HCT116 (cell line): ENCODE data around the gene ASF1A.

Source experiments
- CEBPB ChIP-seq: IDR thresholded peaks from 2 replicates; pipeline ENCODE4 v1.6.1; 2012; ENCODE audit warnings: low read depth
- CTCF ChIP-seq, 3 experiments: fragments of 200-600 bp in 1 of 3; sonication (generic) in 1 of 3; IDR thresholded peaks in 2 of 3; conservative IDR thresholded peaks in 1 of 3; 2 replicates each; pipeline ENCODE4 v1.5.1; 2012 to 2017; ENCODE audit warnings: low read depth in 2 of 3, low read length in 2 of 3, antibody characterized with exemption in 1 of 3, borderline replicate concordance in 1 of 3, control low read depth in 1 of 3, mild to moderate bottlenecking in 1 of 3, mixed read lengths in 1 of 3, mixed run types in 1 of 3, moderate library complexity in 1 of 3; ENCODE audit not compliant: insufficient read depth in 1 of 3
- EGR1 ChIP-seq: IDR thresholded peaks from 2 replicates; pipeline ENCODE4 v1.6.1; 2012; ENCODE audit warnings: low read depth
- ELF1 ChIP-seq: IDR thresholded peaks from 2 replicates; pipeline ENCODE4 v1.6.1; 2012; ENCODE audit warnings: low read depth, borderline replicate concordance
- POLR2AphosphoS5 ChIP-seq: IDR thresholded peaks from 2 replicates; pipeline ENCODE4 v1.6.1; 2011; ENCODE audit warnings: mild to moderate bottlenecking, low read depth, low read length, moderate library complexity
- RAD21 ChIP-seq: IDR thresholded peaks from 2 replicates; pipeline ENCODE4 v1.6.1; 2012; ENCODE audit warnings: low read depth, mild to moderate bottlenecking
- REST ChIP-seq: IDR thresholded peaks from 2 replicates; pipeline ENCODE4 v1.6.1; 2012; ENCODE audit warnings: low read depth
- SIN3A ChIP-seq: IDR thresholded peaks from 2 replicates; pipeline ENCODE4 v1.6.1; 2012; ENCODE audit warnings: low read depth
- SP1 ChIP-seq: IDR thresholded peaks from 2 replicates; pipeline ENCODE4 v1.6.1; 2012; ENCODE audit warnings: low read depth

DNA sequence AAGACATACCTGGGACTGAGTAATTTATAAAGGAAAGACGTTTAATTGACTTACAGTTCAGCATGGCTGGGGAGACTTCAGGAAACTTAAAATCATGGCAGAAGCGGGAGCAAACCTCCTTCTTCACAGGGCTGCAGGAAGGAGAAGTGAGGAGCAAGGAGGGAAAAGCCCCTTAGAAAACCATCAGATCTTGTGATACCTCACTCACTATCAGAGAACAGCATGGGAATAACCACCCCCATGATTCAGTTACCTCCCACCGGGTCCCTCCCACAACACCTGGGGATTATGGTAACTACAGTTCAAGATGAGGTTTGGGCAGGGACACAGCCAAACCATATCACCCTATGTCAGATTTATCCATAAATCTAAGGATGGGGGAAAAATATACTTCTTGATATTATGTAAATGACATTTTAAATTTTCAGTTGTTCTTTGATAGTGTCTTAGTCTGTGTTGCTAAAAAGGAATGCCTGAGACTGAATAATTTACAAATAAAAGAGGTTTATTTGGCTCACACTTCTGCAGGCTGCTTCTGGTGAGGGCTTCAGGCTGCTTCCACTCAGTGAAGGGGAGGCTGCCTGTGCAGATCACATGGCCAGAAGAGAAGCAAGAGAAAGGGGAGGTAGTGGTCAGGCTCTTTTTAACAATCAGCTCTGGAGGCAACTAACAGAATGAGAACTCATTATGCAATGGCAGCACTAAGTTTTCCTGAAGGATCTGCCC lies 42.2 kb downstream of the ASF1A start:
- TF ChIP-seq CTCF (IDR thresholded peaks at IDR 0.05 in 2 of 3, conservative IDR thresholded peaks at IDR 0.05 in 1 of 3; ENCODE audit: borderline replicate concordance in 1 of 3, insufficient read depth in 1 of 3, low read depth in 2 of 3, low read length in 2 of 3), result no peak
- TF ChIP-seq ELF1, result no peak
- TF ChIP-seq SP1, result no peak
- TF ChIP-seq REST, result no peak
- TF ChIP-seq SIN3A, result no peak
- no peak for TF ChIP-seq POLR2AphosphoS5
- no peak for TF ChIP-seq RAD21
- TF ChIP-seq CEBPB, result no peak
- TF ChIP-seq EGR1, result no peak
